Glutamatergic neuron (in vitro differentiated cells): ENCODE measurements around the gene FGR. TPM values are rescaled to one million over a fixed set of nuclear protein-coding genes. Genes with fewer than 3 reads are reported as not detected.

Experiments used
- DNase-seq: peaks from one replicate; pipeline ENCODE4 v3.0.0; 2022
- H3K27ac Mint-ChIP-seq: one replicate; pipeline ENCODE4 v1.8.0; 2020; ENCODE audit warnings: mild to moderate bottlenecking, mixed read lengths, inconsistent platforms; ENCODE audit not compliant: unreplicated experiment
- H3K27me3 Mint-ChIP-seq: one replicate; pipeline ENCODE4 v1.8.0; 2020; ENCODE audit warnings: mild to moderate bottlenecking, moderate library complexity, mixed read lengths, inconsistent platforms; ENCODE audit not compliant: unreplicated experiment
- H3K36me3 Mint-ChIP-seq: one replicate; pipeline ENCODE4 v1.8.0; 2020; ENCODE audit warnings: mild to moderate bottlenecking, mixed read lengths, inconsistent platforms; ENCODE audit not compliant: unreplicated experiment
- H3K4me1 Mint-ChIP-seq: one replicate; pipeline ENCODE4 v1.8.0; 2020; ENCODE audit warnings: mild to moderate bottlenecking, low read depth, mixed read lengths, inconsistent platforms; ENCODE audit not compliant: unreplicated experiment
- H3K4me3 Mint-ChIP-seq: one replicate; pipeline ENCODE4 v1.8.0; 2020; ENCODE audit warnings: mild to moderate bottlenecking, mixed read lengths, inconsistent platforms; ENCODE audit not compliant: unreplicated experiment
- H3K9me3 Mint-ChIP-seq: one replicate; pipeline ENCODE4 v1.8.0; 2020; ENCODE audit warnings: mild to moderate bottlenecking, moderate library complexity, mixed read lengths, inconsistent platforms; ENCODE audit not compliant: unreplicated experiment
- CTCF ChIP-seq: fragments of 200-600 bp; sonication (generic); IDR thresholded peaks from one replicate; pipeline ENCODE4 v1.5.0; 2021; ENCODE audit not compliant: partially characterized antibody, unreplicated experiment
- total RNA-seq: library from RNA; stranded (reverse); fragmentation: NEBNext Ultra II Directional; extraction: Animal tissue kit (Norgen Biotek cat#: 25700); gene quantifications from one replicate; pipeline ENCODE4 v1.2.1, GENCODE V29; 2021; ENCODE audit not compliant: unreplicated experiment

Gene FGR
- total RNA-seq, 1 donor from 2014 or later = not detected

GRCh38 chr1:27626031-27626935, 8.7 kb downstream of the FGR start:
- DNase-seq = no peak
- Mint-ChIP-seq H3K27me3 (peaks cover 4% of the 10 kb centered on the region), H3K4me1 (peaks cover 20% of the 10 kb centered on the region), H3K9me3 (peaks cover 5% of the 10 kb centered on the region), H3K27ac (no peak overlapping the region), H3K4me3 (no peak overlapping the region), H3K36me3 (no peaks in the 10 kb centered on the region)
- no peak for TF ChIP-seq CTCF

- peaks cover 6% of the 10 kb centered on the region for H3K27me3 Mint-ChIP-seq
- H3K27ac Mint-ChIP-seq = no peak overlapping the region
- peaks cover 5% of the 10 kb centered on the region for H3K9me3 Mint-ChIP-seq
- TF ChIP-seq CTCF = no peak
- peaks cover 12% of the 10 kb centered on the region for H3K4me1 Mint-ChIP-seq
- no peak for DNase-seq
- no peaks in the 10 kb centered on the region for H3K36me3 Mint-ChIP-seq
- H3K4me3 Mint-ChIP-seq = no peak overlapping the region
Observed at GRCh38 chr1:27624467-27625178, 10.4 kb downstream of the FGR start.

GRCh38 chr1:27623327-27624212, 11.4 kb downstream of the FGR start:
- H3K36me3 Mint-ChIP-seq = no peaks in the 10 kb centered on the region
- peaks cover 3% of the 10 kb centered on the region for H3K4me1 Mint-ChIP-seq
- TF ChIP-seq CTCF = no peak

GRCh38 chr1:27622828-27623227, 12.2 kb downstream of the FGR start:
- Mint-ChIP-seq H3K27me3 (peaks cover 5% of the 10 kb centered on the region), H3K4me1 (no peaks in the 10 kb centered on the region), H3K9me3 (peaks cover 4% of the 10 kb centered on the region), H3K36me3 (no peaks in the 10 kb centered on the region), H3K27ac (no peak overlapping the region), H3K4me3 (no peak overlapping the region)
- DNase-seq = no peak
- TF ChIP-seq CTCF = no peak

More at GRCh38 chr1:27623327-27624212, 11.4 kb downstream of the FGR start:
- Mint-ChIP-seq H3K27me3 (peaks cover 5% of the 10 kb centered on the region), H3K9me3 (peaks cover 5% of the 10 kb centered on the region), H3K4me3 (no peak overlapping the region), H3K27ac (no peak overlapping the region)
- no peak for DNase-seq
